Stimulated activated CD8-positive, alpha-beta memory T cell treated with anti-CD3 and anti-CD28 coated beads, Interleukin-12 subunit alpha, Interleukin-12 subunit beta, amount 100 ng/mL, for 4 hours (primary cell): Measurements from ENCODE around the gene TEDDM1.
"Not testable (repeated sequence)": the region's sequence is repeated elsewhere in the genome, so short reads cannot be mapped to it uniquely, and the experiment has no call there.

Experiments
- DNase-seq: peaks from one replicate; pipeline ENCODE4 v3.0.0-alpha.2; 2020; ENCODE audit warnings: low read depth

The TEDDM1 gene

DNA sequence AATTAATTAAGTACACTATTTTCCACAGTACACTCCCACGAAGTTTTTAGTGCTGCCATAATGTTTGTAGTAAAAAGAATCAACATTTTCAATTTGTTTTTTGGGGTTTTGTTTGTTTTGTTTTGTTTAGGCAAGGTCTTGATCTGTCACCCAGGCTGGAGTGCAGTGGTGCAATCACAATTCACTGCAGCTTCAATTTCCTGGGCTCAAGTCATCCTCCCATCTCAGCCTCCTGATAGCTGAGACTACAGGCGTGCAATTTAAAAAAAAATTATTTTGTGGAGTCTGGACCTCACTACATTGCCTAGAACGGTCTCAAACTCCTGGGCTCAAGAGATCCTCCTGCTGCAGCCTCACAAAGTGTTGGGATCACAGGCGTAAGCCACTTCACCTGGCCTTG, 20.3 kb downstream of the TEDDM1 start:
- no peak for DNase-seq

GRCh38 chr1:182379781-182380180, 20.7 kb downstream of the TEDDM1 start:
- DNase-seq, result not testable (repeated sequence)

- DNase-seq, result no peak
These were observed 23.4 kb downstream of the TEDDM1 start for GRCh38 chr1:182376936-182377574.

DNA sequence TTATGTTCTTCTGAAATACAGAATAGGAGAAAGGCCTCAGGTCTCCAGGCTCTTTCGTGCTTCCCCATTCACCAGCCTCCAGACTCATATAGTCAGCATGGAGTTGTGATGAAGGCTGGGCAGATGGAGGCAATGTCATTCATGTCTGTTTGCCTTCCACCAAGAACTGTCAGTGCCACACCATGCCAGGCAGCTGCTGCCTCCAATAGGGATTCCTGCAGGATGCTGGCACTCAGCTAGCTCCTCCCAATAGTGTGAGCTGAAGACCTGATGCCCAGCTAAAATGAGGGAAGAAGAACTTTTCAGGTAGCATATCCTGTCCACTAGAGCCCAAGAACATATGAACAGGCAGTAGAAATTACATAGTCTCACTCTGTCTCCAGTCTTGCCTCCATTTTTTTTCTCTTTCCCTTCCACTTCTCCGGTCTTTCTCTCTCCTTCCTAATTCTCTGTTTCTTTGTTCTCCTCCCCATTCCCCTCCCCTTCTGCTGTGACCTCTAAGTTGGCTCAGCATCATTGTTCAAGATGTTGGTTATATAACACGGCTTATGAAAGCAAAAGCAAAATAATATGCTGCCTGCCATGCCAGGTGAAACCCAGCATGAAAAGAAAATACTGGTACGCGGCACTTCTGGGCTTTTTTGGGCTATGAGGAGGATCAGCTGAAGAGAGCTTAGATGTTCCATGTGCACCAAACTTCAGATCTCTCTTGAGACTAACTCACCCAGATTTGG, 26.2 kb downstream of the TEDDM1 start:
- no peak for DNase-seq

GRCh38 chr1:182370532-182370931, 29.9 kb downstream of the TEDDM1 start:
- no peak for DNase-seq

GRCh38 chr1:182368903-182369302, 31.6 kb downstream of the TEDDM1 start:
- no peak for DNase-seq

GRCh38 chr1:182368358-182368757, 32.1 kb downstream of the TEDDM1 start:
- no peak for DNase-seq

- no peak for DNase-seq
These were observed 32.5 kb downstream of the TEDDM1 start for GRCh38 chr1:182367926-182368325.

DNA sequence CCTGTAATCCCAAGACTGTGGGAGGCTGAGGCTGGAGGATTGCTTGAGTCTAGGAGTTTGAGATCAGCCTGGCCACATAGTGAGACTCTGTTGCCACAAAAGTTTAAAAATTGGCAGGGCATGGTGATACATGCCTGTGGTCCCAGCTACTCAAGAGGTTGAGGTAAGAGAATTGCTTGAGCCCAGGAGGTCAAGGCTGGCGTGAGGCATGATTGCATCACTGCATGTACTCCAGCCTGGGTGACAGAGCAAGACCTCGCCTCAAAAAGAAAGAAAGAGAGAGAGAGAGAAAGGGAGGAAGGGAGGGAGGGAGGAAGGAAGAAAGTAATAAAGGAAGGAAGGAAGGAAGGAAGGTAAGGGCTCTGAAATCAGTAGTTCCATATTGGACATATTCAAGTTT, 33.9 kb downstream of the TEDDM1 start:
- DNase-seq, result no peak

DNA sequence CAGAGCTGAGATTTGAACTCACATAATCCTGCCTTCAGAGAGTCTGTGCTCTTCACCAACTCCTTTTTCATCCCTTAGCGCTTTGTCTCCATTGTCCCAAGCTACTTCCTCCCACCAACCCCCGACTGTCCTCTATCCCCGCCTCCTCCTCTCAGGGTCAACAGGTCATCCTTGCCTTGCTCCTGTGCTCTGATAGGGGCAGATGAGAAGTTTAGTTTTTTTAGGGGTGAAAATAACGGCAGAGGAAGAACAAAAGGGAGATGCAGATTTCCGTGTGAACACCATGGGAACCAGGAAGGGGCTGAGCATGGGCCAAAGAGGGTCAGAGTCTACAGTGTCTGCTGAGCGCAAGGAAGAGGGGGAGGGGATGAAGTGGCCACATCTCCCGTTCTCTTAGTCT, 40.8 kb downstream of the TEDDM1 start:
- DNase-seq, result no peak

DNA sequence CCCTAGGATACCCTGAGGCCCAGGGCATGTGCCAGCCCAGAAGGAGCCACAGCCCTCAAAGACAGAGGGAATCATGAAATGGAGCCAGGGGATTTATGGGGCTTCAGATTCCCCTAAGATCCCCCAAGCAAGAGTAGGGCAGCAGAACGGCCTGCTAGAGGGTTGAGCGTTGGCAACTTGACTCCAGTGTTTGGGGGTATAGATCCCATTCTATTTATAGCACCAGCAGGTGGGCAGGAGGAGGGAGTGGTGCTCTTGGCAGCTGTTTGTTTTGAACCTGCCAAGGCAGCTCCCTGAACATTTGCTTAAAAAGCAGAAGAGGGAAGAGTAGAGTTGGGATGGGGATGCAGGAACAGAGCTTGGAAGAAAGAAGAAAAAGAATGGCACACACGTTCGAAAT, 42.6 kb downstream of the TEDDM1 start:
- DNase-seq, result no peak

- no peak for DNase-seq
These were observed 43.3 kb downstream of the TEDDM1 start for GRCh38 chr1:182357171-182357570.

DNA sequence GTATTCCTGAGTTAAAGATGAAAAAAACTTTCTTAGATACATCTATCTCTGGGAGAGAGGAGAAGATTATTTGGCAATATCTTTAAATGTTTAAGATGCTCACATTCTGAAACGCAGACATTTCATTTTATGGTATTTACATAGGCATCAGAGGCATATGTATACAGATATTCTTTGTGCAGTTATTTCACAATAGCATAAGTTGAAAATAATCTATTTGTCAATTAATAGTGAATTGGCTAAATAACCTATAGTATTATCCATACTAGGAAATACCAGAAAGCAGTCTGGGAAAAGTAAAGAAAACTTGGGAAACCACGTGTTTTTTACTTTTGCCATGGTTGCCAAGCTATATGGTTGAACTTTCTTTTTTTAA, 44.8 kb downstream of the TEDDM1 start:
- no peak for DNase-seq

GRCh38 chr1:182351790-182352364, 48.6 kb downstream of the TEDDM1 start:
- no peak for DNase-seq

GRCh38 chr1:182350839-182351238, 49.6 kb downstream of the TEDDM1 start:
- no peak for DNase-seq

GRCh38 chr1:182348961-182349747, 51.3 kb downstream of the TEDDM1 start:
- DNase-seq, result no peak
